Measurements from ENCODE around the gene NSG1. TPM values are rescaled to one million over a fixed set of nuclear protein-coding genes. Genes with fewer than 3 reads are reported as not detected.

NSG1 gene, protein sequence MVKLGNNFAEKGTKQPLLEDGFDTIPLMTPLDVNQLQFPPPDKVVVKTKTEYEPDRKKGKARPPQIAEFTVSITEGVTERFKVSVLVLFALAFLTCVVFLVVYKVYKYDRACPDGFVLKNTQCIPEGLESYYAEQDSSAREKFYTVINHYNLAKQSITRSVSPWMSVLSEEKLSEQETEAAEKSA
- 220 TPM for total RNA-seq

DNA sequence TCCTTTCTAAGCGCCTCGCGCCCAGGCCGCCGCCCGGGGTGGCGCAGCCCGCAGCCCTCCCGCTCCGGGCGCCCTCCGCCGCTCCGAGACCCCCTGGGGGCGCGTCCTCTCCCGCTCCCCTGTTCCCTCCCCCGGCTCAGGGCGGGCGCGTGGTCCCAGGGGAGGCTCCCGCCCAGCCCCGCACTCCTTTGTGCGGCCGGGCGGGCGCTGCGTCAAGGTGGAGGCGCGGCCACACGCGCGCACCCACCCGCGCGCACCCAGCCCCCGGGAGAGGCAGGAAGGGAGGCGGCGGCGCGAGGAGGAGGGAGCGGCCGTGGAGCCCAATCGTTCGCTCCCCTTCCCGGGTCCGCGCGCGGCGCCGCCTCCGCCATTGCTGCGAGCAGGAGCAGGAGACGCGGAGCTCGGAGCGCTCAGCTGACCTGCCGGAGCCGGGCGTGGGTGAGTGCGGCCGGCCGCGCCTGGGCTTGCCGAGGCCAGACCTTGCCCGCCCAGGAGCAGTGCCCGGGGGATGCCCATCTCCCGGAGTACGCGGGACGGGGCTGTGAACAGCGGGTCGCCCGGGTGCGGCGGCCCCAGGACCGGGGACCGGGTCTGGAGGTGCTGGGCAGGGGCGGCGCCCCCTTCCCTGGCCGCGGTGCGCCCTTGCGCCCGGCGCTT, at the start of gene NSG1:
TSS of gene NSG1 (plus strand) at position 367 of the 657 bp plus-strand sequence. CDS start 528 bp downstream, outside the sequence.

Other genes with a start within 250 kb of the NSG1 start
- gene OTOP1, start 160.2 kb upstream of the NSG1 start, total RNA-seq: not detected
- gene TMEM128, start 138.9 kb upstream of the NSG1 start, total RNA-seq: 31.3 TPM
- gene LYAR, start 96.9 kb upstream of the NSG1 start, total RNA-seq: 6.3 TPM
- 16.3 TPM for gene ZBTB49, start 96.9 kb upstream of the NSG1 start, total RNA-seq
- gene STX18, start 154.9 kb downstream of the NSG1 start, total RNA-seq: 32.2 TPM